ENCODE results near the gene OTULIN.

The OTULIN gene

DNA sequence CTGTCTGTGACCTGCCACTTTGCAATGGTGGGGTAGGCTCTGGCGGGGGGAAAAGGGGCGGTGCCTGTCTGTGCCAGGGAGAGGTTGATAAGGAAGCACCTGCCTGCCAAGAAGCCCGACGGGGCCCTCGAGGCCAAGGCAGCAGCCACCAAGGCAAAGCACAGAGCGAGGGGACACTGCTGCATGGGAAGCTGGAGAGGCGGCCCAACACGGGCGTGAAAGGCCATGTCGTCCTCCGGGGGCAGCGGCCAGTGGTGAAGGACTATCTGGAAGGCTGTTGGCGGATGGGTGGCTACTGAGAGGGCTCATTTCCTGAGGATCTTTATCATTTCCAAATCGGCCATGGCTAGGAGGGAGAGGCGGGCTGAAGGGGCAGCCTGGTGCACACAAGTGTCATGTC is 66.4 kb downstream of the OTULIN start:
- in situ Hi-C loops (cut with MboI; ENCODE audit: low sequenced_read_pairs, unreplicated experiment), result no loop called here
- no peak for DNase-seq (ENCODE audit: low spot score)
- TF ChIP-seq, protein P1, sequence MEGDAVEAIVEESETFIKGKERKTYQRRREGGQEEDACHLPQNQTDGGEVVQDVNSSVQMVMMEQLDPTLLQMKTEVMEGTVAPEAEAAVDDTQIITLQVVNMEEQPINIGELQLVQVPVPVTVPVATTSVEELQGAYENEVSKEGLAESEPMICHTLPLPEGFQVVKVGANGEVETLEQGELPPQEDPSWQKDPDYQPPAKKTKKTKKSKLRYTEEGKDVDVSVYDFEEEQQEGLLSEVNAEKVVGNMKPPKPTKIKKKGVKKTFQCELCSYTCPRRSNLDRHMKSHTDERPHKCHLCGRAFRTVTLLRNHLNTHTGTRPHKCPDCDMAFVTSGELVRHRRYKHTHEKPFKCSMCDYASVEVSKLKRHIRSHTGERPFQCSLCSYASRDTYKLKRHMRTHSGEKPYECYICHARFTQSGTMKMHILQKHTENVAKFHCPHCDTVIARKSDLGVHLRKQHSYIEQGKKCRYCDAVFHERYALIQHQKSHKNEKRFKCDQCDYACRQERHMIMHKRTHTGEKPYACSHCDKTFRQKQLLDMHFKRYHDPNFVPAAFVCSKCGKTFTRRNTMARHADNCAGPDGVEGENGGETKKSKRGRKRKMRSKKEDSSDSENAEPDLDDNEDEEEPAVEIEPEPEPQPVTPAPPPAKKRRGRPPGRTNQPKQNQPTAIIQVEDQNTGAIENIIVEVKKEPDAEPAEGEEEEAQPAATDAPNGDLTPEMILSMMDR (IDR thresholded peaks at IDR 0.05; ENCODE audit: borderline replicate concordance, control extremely low read depth, extremely low read depth, insufficient read depth, missing control alignments), result no peak

DNA sequence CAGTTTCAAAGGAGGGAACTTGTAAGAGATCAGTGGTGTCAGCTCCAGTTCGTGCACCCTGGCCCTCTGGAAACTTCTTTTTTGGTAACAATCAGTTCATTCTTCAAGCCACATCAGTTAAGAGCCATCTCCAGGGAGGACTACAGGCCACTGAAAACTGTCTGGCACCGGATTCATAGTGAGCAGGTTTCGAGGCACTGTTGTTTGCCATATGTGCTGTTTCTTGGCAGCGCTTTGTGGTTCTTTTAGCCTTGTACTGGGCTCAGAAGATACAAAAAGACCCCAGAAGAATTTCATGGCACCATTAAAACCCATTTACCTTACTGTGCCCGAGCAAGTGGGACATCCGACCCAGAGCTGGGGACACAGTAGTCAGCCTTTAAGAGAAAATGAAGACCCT is 68.5 kb downstream of the OTULIN start:
- in situ Hi-C loops (cut with MboI; ENCODE audit: low sequenced_read_pairs, unreplicated experiment), result no loop called here
- DNase-seq (ENCODE audit: low spot score), result no peak
- TF ChIP-seq, protein P1 (IDR thresholded peaks at IDR 0.05; ENCODE audit: borderline replicate concordance, control extremely low read depth, extremely low read depth, insufficient read depth, missing control alignments), result no peak

DNA sequence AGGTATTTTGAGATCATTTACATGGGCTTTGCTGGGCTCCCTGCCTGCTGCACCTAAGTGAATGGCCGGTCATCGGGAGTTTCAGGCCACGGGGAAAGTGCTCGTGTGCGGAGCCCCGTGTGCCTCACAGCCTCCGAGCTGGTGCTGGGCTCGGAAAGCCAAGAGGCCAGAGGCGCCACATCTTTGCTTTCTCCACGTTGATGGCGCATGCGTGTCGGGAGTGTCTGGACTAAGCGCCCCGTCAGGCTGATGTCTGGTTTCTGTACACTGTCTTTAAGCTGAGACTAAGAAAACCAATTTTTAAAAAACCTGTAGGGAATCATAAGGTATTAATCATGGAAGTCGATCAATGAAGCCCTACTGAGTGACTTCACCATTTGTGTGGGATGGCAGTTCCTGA is 69.1 kb downstream of the OTULIN start:
- in situ Hi-C loops (cut with MboI; ENCODE audit: low sequenced_read_pairs, unreplicated experiment), result no loop called here
- TF ChIP-seq, protein P1 (IDR thresholded peaks at IDR 0.05; ENCODE audit: borderline replicate concordance, control extremely low read depth, extremely low read depth, insufficient read depth, missing control alignments), result no peak
- no peak for DNase-seq (ENCODE audit: low spot score)

DNA sequence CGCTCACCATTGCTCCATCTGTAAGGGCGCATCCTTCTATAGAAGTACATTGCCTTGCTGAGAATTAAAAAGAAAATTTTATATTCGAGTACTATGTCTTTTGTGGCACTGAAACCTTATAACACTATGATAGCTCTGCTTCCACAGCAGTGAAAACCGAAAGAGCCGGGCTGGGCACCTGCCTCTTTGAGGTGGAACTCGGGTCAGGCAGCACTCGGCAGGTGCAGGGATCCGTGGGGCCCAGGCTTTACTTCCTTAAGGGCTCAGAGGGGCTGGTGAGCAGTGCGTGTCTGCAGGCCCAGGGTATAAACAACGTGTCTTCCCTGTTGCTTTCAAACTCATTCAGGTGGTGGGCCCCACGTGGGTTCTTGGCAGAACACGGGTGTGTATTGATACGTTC is 69.9 kb downstream of the OTULIN start:
- TF ChIP-seq, protein P1 (IDR thresholded peaks at IDR 0.05; ENCODE audit: borderline replicate concordance, control extremely low read depth, extremely low read depth, insufficient read depth, missing control alignments), result no peak
- in situ Hi-C loops (cut with MboI; ENCODE audit: low sequenced_read_pairs, unreplicated experiment), result no loop called here
- no peak for DNase-seq (ENCODE audit: low spot score)

DNA sequence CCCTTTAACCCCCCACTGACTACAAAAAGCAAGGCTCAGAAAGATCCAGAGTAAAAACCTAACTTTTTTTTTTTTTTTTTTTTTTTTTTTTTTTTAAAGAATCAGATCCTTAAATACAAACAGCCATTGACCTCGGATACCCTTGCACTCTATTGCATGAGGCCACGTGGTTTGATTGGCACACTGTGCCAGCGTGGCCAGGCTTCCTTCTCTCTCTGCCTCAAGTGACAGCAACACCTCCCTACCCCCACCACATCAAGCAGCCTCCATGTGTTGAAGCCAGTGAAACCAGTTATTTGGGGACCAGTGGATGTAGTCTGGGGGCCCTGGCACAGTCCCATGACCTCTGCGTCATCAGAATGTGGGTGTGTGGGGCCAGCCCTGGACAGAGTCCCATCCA is 71.4 kb downstream of the OTULIN start:
- DNase-seq (ENCODE audit: low spot score), result no peak
- in situ Hi-C loops (cut with MboI; ENCODE audit: low sequenced_read_pairs, unreplicated experiment), result no loop called here
- TF ChIP-seq, protein P1 (IDR thresholded peaks at IDR 0.05; ENCODE audit: borderline replicate concordance, control extremely low read depth, extremely low read depth, insufficient read depth, missing control alignments), result no peak

DNA sequence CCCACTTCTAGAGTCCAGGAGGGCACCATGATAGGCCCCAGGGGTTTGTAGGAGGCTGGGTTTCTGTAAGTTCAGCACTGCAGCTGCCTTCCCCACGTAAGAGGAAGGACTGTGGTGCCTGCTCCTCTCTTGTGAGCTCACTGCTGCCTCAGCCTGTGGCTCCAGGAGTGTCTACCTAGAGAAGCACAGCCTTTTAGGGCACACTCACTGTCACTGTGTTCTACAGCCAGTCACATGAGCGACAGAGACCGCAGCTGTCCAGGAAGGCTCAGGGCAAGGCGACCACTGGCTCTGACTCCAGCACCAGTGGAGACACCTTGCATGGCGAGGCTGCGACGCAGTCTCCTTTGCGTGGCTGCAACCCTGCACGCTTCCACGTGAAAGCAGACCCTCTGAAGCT is 72.8 kb downstream of the OTULIN start:
- in situ Hi-C loops (cut with MboI; ENCODE audit: low sequenced_read_pairs, unreplicated experiment), result no loop called here
- DNase-seq (ENCODE audit: low spot score), result no peak
- TF ChIP-seq, protein P1 (IDR thresholded peaks at IDR 0.05; ENCODE audit: borderline replicate concordance, control extremely low read depth, extremely low read depth, insufficient read depth, missing control alignments), result no peak

DNA sequence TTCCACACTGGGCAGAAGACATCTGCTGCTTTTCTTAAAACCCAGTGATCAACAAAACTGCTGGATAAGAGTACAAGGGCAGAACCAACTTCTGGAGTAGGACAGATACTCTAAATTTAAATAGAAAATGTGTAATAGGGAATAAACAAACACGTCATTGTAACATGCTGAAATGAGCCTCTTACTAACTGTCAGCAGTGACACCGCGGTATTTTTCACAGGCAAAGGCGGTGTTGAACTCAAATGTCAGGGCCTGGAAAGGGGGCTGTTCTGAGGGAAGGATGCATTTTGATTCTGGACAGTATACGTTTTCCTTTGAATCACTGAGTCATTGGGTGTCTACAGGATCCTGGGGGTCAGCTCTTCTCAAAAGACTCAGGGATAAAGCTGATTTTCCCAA is 73.5 kb downstream of the OTULIN start:
- in situ Hi-C loops (cut with MboI; ENCODE audit: low sequenced_read_pairs, unreplicated experiment), result no loop called here
- TF ChIP-seq, protein P1 (IDR thresholded peaks at IDR 0.05; ENCODE audit: borderline replicate concordance, control extremely low read depth, extremely low read depth, insufficient read depth, missing control alignments), result no peak
- DNase-seq (ENCODE audit: low spot score), result no peak
